H9 (cell line): ENCODE data around the gene CHRNA4. TPM values are rescaled to one million over a fixed set of nuclear protein-coding genes. Genes with fewer than 3 reads are reported as not detected.

Experiments used
- DNase-seq: peaks from one replicate; pipeline ENCODE4 v3.0.0-alpha.2; 2017
- H2AFZ ChIP-seq: one replicate; pipeline ENCODE4 v1.6.1; 2013; ENCODE audit warnings: mild to moderate bottlenecking, low read length, control low read depth, moderate library complexity
- H2AK5ac ChIP-seq: 2 replicates; pipeline ENCODE4 v1.6.1; 2013; ENCODE audit warnings: low read length, control low read depth, mixed read lengths; ENCODE audit not compliant: insufficient read length
- H2BK120ac ChIP-seq: one replicate; pipeline ENCODE4 v1.6.1; 2013; ENCODE audit warnings: low read depth, mild to moderate bottlenecking, low read length, control low read depth, inconsistent platforms; ENCODE audit not compliant: poor library complexity, severe bottlenecking
- H2BK12ac ChIP-seq: 2 replicates; pipeline ENCODE4 v1.6.1; 2013; ENCODE audit warnings: low read length, control low read depth, mixed read lengths, low read depth; ENCODE audit not compliant: insufficient read length
- H2BK15ac ChIP-seq: 2 replicates; pipeline ENCODE4 v1.6.1; 2013; ENCODE audit warnings: low read depth, low read length, control low read depth
- H2BK20ac ChIP-seq: one replicate; pipeline ENCODE4 v1.6.1; 2013; ENCODE audit warnings: low read depth, mild to moderate bottlenecking, low read length, control low read depth, inconsistent platforms; ENCODE audit not compliant: poor library complexity, severe bottlenecking
- H2BK5ac ChIP-seq: 2 replicates; pipeline ENCODE4 v1.6.1; 2013; ENCODE audit warnings: low read length, control low read depth, mixed read lengths; ENCODE audit not compliant: insufficient read length
- H3K14ac ChIP-seq: 2 replicates; pipeline ENCODE4 v1.6.1; 2013; ENCODE audit warnings: low read length, control low read depth; ENCODE audit not compliant: insufficient read depth
- H3K18ac ChIP-seq: 2 replicates; pipeline ENCODE4 v1.6.1; 2013; ENCODE audit warnings: low read depth, mild to moderate bottlenecking, mixed read lengths, low read length, control low read depth; ENCODE audit not compliant: insufficient read length
- H3K23ac ChIP-seq: 2 replicates; pipeline ENCODE4 v1.6.1; 2013; ENCODE audit warnings: low read length, control low read depth, mixed read lengths, low read depth; ENCODE audit not compliant: insufficient read length
- H3K23me2 ChIP-seq: 2 replicates; pipeline ENCODE4 v1.6.1; 2013; ENCODE audit warnings: low read depth, mild to moderate bottlenecking, mixed read lengths, low read length, control low read depth; ENCODE audit not compliant: insufficient read length, poor library complexity, severe bottlenecking
- H3K27ac ChIP-seq: 2 replicates; pipeline ENCODE4 v1.5.1; 2013; ENCODE audit warnings: low read length, control low read depth, mixed read lengths, low read depth; ENCODE audit not compliant: insufficient read length
- H3K27me3 ChIP-seq: 2 replicates; pipeline ENCODE4 v1.6.1; 2013; ENCODE audit warnings: low read length, control low read depth, inconsistent platforms; ENCODE audit not compliant: insufficient read depth
- H3K4ac ChIP-seq: 2 replicates; pipeline ENCODE4 v1.6.1; 2013; ENCODE audit warnings: low read depth, mild to moderate bottlenecking, control low read depth, inconsistent platforms, low read length, moderate library complexity
- H3K4me1 ChIP-seq: 2 replicates; pipeline ENCODE4 v1.6.1; 2013; ENCODE audit warnings: low read length, control low read depth, inconsistent platforms; ENCODE audit not compliant: insufficient read depth
- H3K4me2 ChIP-seq: 2 replicates; pipeline ENCODE4 v1.6.1; 2013; ENCODE audit warnings: low read length, control low read depth, mixed read lengths; ENCODE audit not compliant: insufficient read length, insufficient read depth
- H3K56ac ChIP-seq: 2 replicates; pipeline ENCODE4 v1.6.1; 2013; ENCODE audit warnings: low read depth, mild to moderate bottlenecking, mixed read lengths, low read length, control low read depth; ENCODE audit not compliant: insufficient read length
- H3K79me1 ChIP-seq: 2 replicates; pipeline ENCODE4 v1.6.1; 2013; ENCODE audit warnings: low read depth, mild to moderate bottlenecking, moderate library complexity, low read length, control low read depth, inconsistent platforms; ENCODE audit not compliant: insufficient read depth, poor library complexity, severe bottlenecking
- H3K79me2 ChIP-seq: 2 replicates; pipeline ENCODE4 v1.6.1; 2013; ENCODE audit warnings: low read length, control low read depth, inconsistent platforms; ENCODE audit not compliant: insufficient read depth
- H3K9ac ChIP-seq: 2 replicates; pipeline ENCODE4 v1.6.1; 2013; ENCODE audit warnings: low read length, control low read depth, mixed read lengths; ENCODE audit not compliant: insufficient read length; ENCODE audit errors: extremely low read depth
- H3K9me3 ChIP-seq: one replicate; pipeline ENCODE4 v1.6.1; 2013; ENCODE audit warnings: low read depth, low read length, inconsistent platforms; ENCODE audit not compliant: control insufficient read depth
- H3T11ph ChIP-seq: one replicate; pipeline ENCODE4 v1.6.1; 2013; ENCODE audit warnings: mild to moderate bottlenecking, low read length, control low read depth, inconsistent platforms
- H4K20me1 ChIP-seq: one replicate; pipeline ENCODE4 v1.6.1; 2013; ENCODE audit not compliant: control insufficient read depth, insufficient read length, insufficient read depth
- H4K5ac ChIP-seq: 2 replicates; pipeline ENCODE4 v1.6.1; 2013; ENCODE audit warnings: low read depth, mild to moderate bottlenecking, mixed read lengths, low read length, control low read depth; ENCODE audit not compliant: insufficient read length
- H4K8ac ChIP-seq: replicated peaks from 2 replicates; pipeline ENCODE4 v1.6.1; 2013; ENCODE audit warnings: low read length, control low read depth, mixed read lengths, low read depth; ENCODE audit not compliant: insufficient read length
- H4K91ac ChIP-seq: 2 replicates; pipeline ENCODE4 v1.6.1; 2013; ENCODE audit warnings: low read depth, mild to moderate bottlenecking, moderate library complexity, mixed read lengths, low read length, control low read depth; ENCODE audit not compliant: insufficient read length
- H3K27ac Mint-ChIP-seq, 3 experiments: 2 replicates in 2 of 3; 3 replicates in 1 of 3; pipeline ENCODE4 v1.8.0; 2020 to 2021; ENCODE audit warnings: mixed read lengths in 3 of 3, mild to moderate bottlenecking in 1 of 3, moderate library complexity in 1 of 3
- H3K27me3 Mint-ChIP-seq: 2 replicates; pipeline ENCODE4 v1.8.0; 2021; ENCODE audit warnings: low read depth, mild to moderate bottlenecking, moderate library complexity, mixed read lengths
- H3K36me3 Mint-ChIP-seq, 3 experiments: 2 replicates in 2 of 3; 3 replicates in 1 of 3; pipeline ENCODE4 v1.8.0; 2020 to 2021; ENCODE audit warnings: low read depth in 3 of 3, mixed read lengths in 3 of 3; ENCODE audit not compliant: insufficient read depth in 1 of 3
- H3K4me1 Mint-ChIP-seq, 2 experiments: 2 replicates each; pipeline ENCODE4 v1.8.0; 2020; ENCODE audit warnings: mixed read lengths in 2 of 2
- H3K4me3 Mint-ChIP-seq, 2 experiments: 2 replicates in 1 of 2; 3 replicates in 1 of 2; pipeline ENCODE4 v1.8.0; 2020 to 2021; ENCODE audit warnings: mild to moderate bottlenecking in 2 of 2, mixed read lengths in 2 of 2, moderate library complexity in 1 of 2
- H3K9me3 Mint-ChIP-seq, 2 experiments: 2 replicates in 1 of 2; 3 replicates in 1 of 2; pipeline ENCODE4 v1.8.0; 2020; ENCODE audit warnings: mild to moderate bottlenecking in 2 of 2, mixed read lengths in 2 of 2, moderate library complexity in 1 of 2
- CTCF ChIP-seq: fragments of 200-600 bp; sonication (generic); conservative IDR thresholded peaks from 3 replicates; pipeline ENCODE4 v1.8.0; 2021; ENCODE audit warnings: antibody characterized with exemption, mild to moderate bottlenecking
- WGBS: extraction: QIAGEN DNeasy Blood & Tissue Kit; methylation state at CpG from one replicate; pipeline ENCODE4 v1.1.7; 2013; ENCODE audit warnings: missing lambda C conversion rate, low lambda C conversion rate, mixed read lengths; ENCODE audit not compliant: insufficient read length; ENCODE audit errors: extremely low coverage; 5-methylcytosine and 5-hydroxymethylcytosine counted together
- total RNA-seq: library from RNA; stranded (reverse); gene quantifications from 2 replicates; pipeline ENCODE4 v1.2.1, GENCODE V29; 2021

The CHRNA4 gene
- total RNA-seq, 1 experiment from 2014 or later: 2.5 TPM

DNA sequence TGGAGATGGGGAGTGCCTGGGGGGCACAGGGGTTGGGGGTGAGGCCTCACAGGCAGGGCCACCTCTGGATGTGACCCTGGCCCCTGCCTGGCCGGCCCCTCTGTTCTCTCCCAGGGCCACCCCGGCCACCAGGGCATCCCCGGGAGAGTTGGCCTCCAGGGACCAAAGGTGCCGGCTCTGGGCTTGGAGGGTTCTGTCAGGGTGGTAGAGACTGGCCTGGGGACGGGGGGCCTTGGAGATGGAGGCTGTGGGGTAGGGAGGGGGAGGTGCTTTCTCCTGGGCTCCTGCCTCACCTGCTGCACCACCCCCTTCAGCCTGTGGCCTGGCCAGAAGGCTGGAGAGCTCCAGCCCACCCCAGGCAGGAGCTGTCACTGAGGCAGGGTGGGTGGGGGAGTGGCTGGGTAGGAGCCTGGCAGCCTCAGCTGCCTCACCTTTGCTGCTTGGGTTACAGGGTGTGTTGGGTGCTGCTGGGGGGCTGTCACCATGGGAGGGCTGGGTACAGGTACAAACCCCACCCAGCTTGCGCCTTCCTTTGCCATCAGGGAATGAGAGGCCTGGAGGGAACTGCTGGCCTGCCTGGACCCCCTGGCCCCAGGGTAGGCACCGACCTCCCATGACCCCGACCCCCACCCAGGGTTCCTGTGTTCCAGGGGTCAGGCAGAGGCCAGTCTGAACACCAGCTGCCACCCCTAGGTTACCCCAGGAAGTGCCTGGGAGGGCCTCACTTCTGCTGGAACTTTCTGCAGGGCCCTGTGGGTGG is 35.4 kb downstream of the CHRNA4 start:
- H3K4me3 Mint-ChIP-seq: no peak overlapping the region
- no peak overlapping the region for H3K27ac Mint-ChIP-seq
- no peak overlapping the region for H3T11ph ChIP-seq
- peaks cover 0 to 13% of the 10 kb centered on the region in 2 experiments; a peak in 3 of 4 replicates for H3K4me1 Mint-ChIP-seq
- no peak overlapping the region for H3K9ac ChIP-seq
- H3K4ac ChIP-seq: no peak overlapping the region
- H4K20me1 ChIP-seq: no peaks in the 10 kb centered on the region
- no peaks in the 10 kb centered on the region for H3K4me1 ChIP-seq
- TF ChIP-seq CTCF: no peak
- H3K18ac ChIP-seq: no peak overlapping the region
- no peak overlapping the region for H2AK5ac ChIP-seq
- no peaks in the 10 kb centered on the region for H3K23me2 ChIP-seq
- H4K8ac ChIP-seq: no peak overlapping the region
- H3K27me3 ChIP-seq: no peaks in the 10 kb centered on the region
- H3K56ac ChIP-seq: no peak overlapping the region
- H2BK5ac ChIP-seq: no peak overlapping the region
- no peak overlapping the region for H2BK15ac ChIP-seq
- H2AFZ ChIP-seq: no peak overlapping the region
- H4K91ac ChIP-seq: no peak overlapping the region
- no peaks in the 10 kb centered on the region for H3K79me2 ChIP-seq
- no peak overlapping the region for H2BK120ac ChIP-seq
- no peaks in the 10 kb centered on the region for H3K79me1 ChIP-seq
- no peak for DNase-seq
- no CpG with 5 or more reads among the region's 8 CpGs for WGBS
- H2BK12ac ChIP-seq: no peak overlapping the region
- no peaks in the 10 kb centered on the region for H3K36me3 Mint-ChIP-seq
- H3K9me3 Mint-ChIP-seq: no peaks in the 10 kb centered on the region
- H3K27ac ChIP-seq: no peak overlapping the region
- no peak overlapping the region; the same call in 1 of the 2 replicates for H3K14ac ChIP-seq
- no peak overlapping the region for H3K23ac ChIP-seq
- no peak overlapping the region for H4K5ac ChIP-seq
- peaks cover 6% of the 10 kb centered on the region; the same call in 1 of the 2 replicates for H3K27me3 Mint-ChIP-seq
- no peaks in the 10 kb centered on the region for H3K9me3 ChIP-seq
- no peak overlapping the region for H3K4me2 ChIP-seq
- H2BK20ac ChIP-seq: no peak overlapping the region
